Calu3 (cell line): ENCODE results near the gene MUC13. TPM values are rescaled to one million over a fixed set of nuclear protein-coding genes. Genes with fewer than 3 reads are reported as not detected.

Experiments
- BruUV-seq: library from RNA; stranded (reverse); fragments of 400-500 nt; replicated peaks from 2 replicates; lab custom pipeline; 2021; lab: Mats Ljungman, UMichigan
- CTCF ChIA-PET: fragments of 300-600 bp; sonication (Branson Sonifier 250); formaldehyde crosslinking; loops from one replicate; lab custom pipeline; 2022; ENCODE audit warnings: antibody characterized with exemption; lab: Charles Lee
- DNase-seq: peaks from one replicate; pipeline ENCODE4 v3.0.0; 2022
- H3K27ac Mint-ChIP-seq: one replicate; pipeline ENCODE4 v1.8.0; 2022; ENCODE audit warnings: mixed read lengths; ENCODE audit not compliant: unreplicated experiment
- H3K27me3 Mint-ChIP-seq: one replicate; pipeline ENCODE4 v1.8.0; 2022; ENCODE audit warnings: mixed read lengths; ENCODE audit not compliant: unreplicated experiment
- H3K36me3 Mint-ChIP-seq: one replicate; pipeline ENCODE4 v1.8.0; 2022; ENCODE audit warnings: mild to moderate bottlenecking, moderate library complexity, mixed read lengths; ENCODE audit not compliant: insufficient read depth, unreplicated experiment
- H3K4me1 Mint-ChIP-seq: one replicate; pipeline ENCODE4 v1.8.0; 2022; ENCODE audit warnings: mild to moderate bottlenecking, low read depth, mixed read lengths; ENCODE audit not compliant: unreplicated experiment
- H3K4me3 Mint-ChIP-seq: one replicate; pipeline ENCODE4 v1.8.0; 2022; ENCODE audit warnings: mild to moderate bottlenecking, low read depth, moderate library complexity, mixed read lengths; ENCODE audit not compliant: unreplicated experiment
- H3K9me3 Mint-ChIP-seq: one replicate; pipeline ENCODE4 v1.8.0; 2022; ENCODE audit warnings: low read depth, mixed read lengths; ENCODE audit not compliant: unreplicated experiment
- intact Hi-C: fragments of 100-400 bp; cut with micrococcal nuclease; formaldehyde crosslinking; loops from one replicate; pipeline ENCODE4 v1.10.0; 2022; ENCODE audit not compliant: unreplicated experiment
- total RNA-seq: library from RNA; stranded (reverse); gene quantifications from 2 replicates; pipeline ENCODE4 v1.2.3, GENCODE V29; 2022
- TF ChIP-seq, protein P1 (sequence below): fragments of 200-600 bp; IDR thresholded peaks from one replicate; pipeline ENCODE4 v1.8.0; 2022; ENCODE audit warnings: antibody characterized with exemption; ENCODE audit not compliant: unreplicated experiment

The MUC13 gene
- total RNA-seq, 1 experiment from 2014 or later: 25.8 TPM

GRCh38 chr3:124965413-124965812, 30.9 kb upstream of the MUC13 start:
- BruUV-seq: no TSS peak
- Mint-ChIP-seq H3K36me3 (no peaks in the 10 kb centered on the region), H3K9me3 (no peaks in the 10 kb centered on the region), H3K4me3 (no peak overlapping the region), H3K4me1 (no peaks in the 10 kb centered on the region), H3K27ac (no peak overlapping the region), H3K27me3 (no peaks in the 10 kb centered on the region)
- TF ChIP-seq, protein P1, sequence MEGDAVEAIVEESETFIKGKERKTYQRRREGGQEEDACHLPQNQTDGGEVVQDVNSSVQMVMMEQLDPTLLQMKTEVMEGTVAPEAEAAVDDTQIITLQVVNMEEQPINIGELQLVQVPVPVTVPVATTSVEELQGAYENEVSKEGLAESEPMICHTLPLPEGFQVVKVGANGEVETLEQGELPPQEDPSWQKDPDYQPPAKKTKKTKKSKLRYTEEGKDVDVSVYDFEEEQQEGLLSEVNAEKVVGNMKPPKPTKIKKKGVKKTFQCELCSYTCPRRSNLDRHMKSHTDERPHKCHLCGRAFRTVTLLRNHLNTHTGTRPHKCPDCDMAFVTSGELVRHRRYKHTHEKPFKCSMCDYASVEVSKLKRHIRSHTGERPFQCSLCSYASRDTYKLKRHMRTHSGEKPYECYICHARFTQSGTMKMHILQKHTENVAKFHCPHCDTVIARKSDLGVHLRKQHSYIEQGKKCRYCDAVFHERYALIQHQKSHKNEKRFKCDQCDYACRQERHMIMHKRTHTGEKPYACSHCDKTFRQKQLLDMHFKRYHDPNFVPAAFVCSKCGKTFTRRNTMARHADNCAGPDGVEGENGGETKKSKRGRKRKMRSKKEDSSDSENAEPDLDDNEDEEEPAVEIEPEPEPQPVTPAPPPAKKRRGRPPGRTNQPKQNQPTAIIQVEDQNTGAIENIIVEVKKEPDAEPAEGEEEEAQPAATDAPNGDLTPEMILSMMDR: no peak
- DNase-seq: no peak
- intact Hi-C loops: no loop called here
- CTCF ChIA-PET: no interaction called here

DNA sequence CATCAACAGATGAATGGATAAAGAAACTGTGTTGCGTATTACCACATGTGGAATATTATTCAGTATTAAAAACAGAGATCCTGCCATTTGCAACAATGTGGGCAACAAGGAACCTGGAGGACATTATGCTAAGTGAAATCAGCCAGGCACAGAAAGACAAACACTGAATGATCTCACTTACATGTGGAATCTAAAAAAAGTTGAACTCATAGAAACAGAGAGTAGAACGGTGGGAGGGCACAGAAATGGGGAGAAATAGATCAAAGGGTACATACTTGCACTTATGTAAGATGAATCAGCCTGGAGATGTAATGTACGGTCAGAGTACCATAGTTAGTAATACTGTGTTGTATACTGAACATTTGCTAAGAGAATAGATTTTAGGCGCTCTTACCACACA, 29.8 kb upstream of the MUC13 start:
- Mint-ChIP-seq H3K4me1 (no peaks in the 10 kb centered on the region), H3K27me3 (no peaks in the 10 kb centered on the region), H3K36me3 (no peaks in the 10 kb centered on the region), H3K9me3 (no peaks in the 10 kb centered on the region), H3K27ac (no peak overlapping the region), H3K4me3 (no peak overlapping the region)
- TF ChIP-seq, protein P1: no peak
- BruUV-seq: no TSS peak
- intact Hi-C loops: no loop called here
- no peak for DNase-seq
- CTCF ChIA-PET: interaction anchor here (0.5 kb wide), 1 partner anchor 448 kb away, joined by 4 read pairs; no protein-coding TSS in a partner anchor

GRCh38 chr3:124963755-124964154, 29.2 kb upstream of the MUC13 start:
- Mint-ChIP-seq H3K4me3 (no peak overlapping the region), H3K27ac (no peak overlapping the region), H3K4me1 (no peaks in the 10 kb centered on the region), H3K27me3 (no peaks in the 10 kb centered on the region), H3K36me3 (no peaks in the 10 kb centered on the region), H3K9me3 (no peaks in the 10 kb centered on the region)
- no peak for DNase-seq
- CTCF ChIA-PET: no interaction called here
- no TSS peak for BruUV-seq
- TF ChIP-seq, protein P1: no peak
- intact Hi-C loops: no loop called here

DNA sequence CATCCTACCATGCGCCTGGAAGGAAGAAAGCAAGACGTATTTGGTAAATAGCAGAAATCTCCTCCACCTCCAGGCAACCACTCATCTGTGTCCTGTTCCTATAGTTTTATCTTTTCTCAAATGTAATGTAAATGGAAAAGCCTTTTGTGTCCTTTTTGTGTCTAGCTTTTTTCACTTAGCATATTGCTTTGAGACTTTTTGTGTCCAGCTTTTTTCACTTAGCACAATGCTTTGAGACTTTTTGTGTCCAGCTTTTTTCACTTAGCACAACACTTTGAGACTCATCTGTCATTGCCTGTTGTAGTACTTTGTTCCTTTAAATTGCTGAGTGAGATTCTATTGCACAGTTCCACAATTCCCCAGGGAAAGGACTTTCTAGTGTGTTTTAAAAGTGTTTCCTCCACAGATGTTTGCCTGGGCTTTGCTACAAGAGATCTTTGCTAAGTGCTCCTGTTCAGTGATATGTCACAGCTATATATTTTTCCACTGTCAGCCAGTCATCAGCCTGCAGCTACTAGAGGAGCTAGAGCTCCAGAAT, 27.9 kb upstream of the MUC13 start:
- Mint-ChIP-seq H3K4me1 (no peaks in the 10 kb centered on the region), H3K27ac (no peak overlapping the region), H3K9me3 (no peaks in the 10 kb centered on the region), H3K36me3 (no peaks in the 10 kb centered on the region), H3K27me3 (no peaks in the 10 kb centered on the region), H3K4me3 (no peak overlapping the region)
- no TSS peak for BruUV-seq
- CTCF ChIA-PET: no interaction called here
- intact Hi-C loops: no loop called here
- DNase-seq: no peak
- TF ChIP-seq, protein P1: no peak
